ENCODE measurements around the gene RTL10.
"Not testable (repeated sequence)": the region's sequence is repeated elsewhere in the genome, so short reads cannot be mapped to it uniquely, and the experiment has no call there.

Gene RTL10

GRCh38 chr22:19889951-19890350 is 35.3 kb upstream of the RTL10 start:
- no peak for DNase-seq (ENCODE audit: low read depth in 2 of 2)

- no peak for DNase-seq (ENCODE audit: low read depth in 2 of 2)
Observed at GRCh38 chr22:19888131-19888746, 33.6 kb upstream of the RTL10 start.

DNA sequence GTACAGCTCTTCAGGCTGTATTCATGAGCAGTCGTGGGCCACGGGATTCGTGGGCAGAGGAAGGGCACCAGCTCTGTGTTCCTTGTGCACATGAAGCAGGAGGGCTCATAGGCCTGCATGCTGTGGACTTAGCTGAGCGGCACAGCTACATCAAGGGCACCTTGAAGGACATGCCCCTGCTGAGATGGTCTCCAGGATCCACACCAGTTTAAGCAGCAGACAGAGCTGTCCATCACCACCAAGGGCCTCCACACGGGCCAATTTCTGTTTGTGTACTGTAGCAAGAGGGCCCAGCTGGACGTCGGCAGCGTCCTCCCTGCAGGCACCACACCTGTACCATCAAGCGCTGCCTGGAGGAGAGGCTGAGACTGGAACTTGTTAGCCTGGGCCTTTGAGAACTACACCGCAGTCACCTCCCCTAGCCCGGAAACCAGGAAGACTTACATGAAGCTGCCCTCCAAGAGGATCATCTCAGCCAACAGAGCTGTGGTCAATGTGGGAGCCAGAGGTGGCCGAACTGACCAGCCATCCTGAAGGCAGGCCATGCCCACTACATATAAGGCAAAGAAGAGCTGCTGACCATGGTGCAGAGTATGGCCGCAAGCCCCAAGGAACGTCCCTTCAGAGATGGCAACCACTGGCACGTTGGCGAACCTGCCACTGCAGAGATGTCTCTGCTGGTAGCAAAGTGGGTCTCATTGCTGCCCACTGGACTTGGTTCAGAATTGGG is 32.7 kb upstream of the RTL10 start:
- DNase-seq (ENCODE audit: low read depth in 2 of 2) = no peak

GRCh38 chr22:19886605-19887255 is 32.1 kb upstream of the RTL10 start:
- DNase-seq (ENCODE audit: low read depth in 2 of 2) = no peak

DNA sequence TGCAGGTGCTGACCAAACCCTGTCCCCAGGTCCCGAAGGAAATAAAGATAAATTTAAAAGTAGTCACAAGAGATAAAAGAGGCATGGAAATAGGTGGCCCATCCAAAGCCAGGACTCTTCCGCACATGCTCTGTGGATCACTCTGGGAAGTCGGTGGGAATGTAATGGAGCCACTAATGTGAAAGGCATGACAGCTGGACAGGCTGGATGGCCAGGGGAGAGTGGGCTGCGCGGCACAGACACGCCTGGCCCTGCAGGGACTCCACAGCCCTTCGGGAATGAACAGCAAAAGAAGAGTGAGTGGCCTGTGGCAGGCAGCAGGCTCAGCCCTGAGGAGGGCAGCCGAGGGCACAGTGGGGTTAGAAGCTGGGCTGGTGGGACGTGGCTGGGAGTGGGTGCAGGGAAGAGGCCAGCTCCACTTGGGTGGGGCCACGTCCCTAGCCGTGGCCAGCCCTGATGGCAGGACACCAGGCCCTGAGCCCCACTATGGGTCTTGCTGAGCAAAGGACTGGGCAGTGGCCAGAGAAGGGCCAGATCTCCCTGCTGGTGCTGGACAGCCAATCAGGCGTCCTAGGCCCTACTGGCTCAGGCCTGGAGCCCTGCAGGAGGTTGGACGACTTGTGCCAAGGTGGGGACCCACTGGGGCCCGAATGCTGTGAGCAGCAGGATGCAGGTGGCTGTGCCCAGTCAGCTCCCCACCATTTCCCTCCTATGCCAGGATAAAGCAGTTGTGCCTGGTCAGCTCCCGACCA is 31.3 kb upstream of the RTL10 start:
- no peak for DNase-seq (ENCODE audit: low read depth in 2 of 2)

DNA sequence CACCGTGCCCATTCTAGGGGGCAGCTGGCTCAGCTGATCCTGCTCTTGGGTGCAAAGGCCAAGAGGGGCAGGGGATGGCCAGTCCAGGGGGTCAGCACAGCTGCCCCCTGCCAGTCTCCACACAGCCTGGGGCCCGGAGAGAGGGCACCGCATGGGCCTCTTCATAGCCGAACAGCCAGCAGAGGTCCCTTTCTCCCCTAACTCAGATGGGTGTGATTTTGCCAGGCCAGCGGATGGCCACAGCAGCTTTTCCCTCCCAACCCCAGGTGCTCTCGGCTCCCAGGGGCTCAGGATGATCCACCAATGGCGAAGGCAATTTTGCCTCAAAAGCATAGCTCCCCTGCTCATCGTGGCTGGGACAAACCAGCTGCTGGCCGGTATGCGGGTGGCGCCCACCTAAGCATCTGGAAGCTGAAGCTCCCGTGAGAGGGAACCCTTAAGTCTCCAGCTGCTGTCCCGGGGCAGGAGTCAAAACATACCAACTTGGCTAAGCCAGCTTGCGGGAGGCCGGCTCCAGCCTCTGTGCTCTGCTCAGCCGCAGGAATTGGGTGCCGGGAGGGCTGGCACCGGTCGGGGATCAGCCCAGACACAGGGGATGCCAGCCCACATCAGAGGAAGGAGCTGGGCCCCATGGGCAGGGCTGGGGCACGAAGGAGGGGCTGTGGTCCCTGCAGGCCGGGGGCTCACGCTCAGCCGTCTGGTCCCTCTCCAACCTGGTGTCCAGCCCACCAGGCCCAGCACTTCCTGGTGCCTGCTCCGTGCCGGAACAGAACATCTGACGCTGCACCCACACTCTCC is 30.5 kb upstream of the RTL10 start:
- no peak for DNase-seq (ENCODE audit: low read depth in 2 of 2)

DNA sequence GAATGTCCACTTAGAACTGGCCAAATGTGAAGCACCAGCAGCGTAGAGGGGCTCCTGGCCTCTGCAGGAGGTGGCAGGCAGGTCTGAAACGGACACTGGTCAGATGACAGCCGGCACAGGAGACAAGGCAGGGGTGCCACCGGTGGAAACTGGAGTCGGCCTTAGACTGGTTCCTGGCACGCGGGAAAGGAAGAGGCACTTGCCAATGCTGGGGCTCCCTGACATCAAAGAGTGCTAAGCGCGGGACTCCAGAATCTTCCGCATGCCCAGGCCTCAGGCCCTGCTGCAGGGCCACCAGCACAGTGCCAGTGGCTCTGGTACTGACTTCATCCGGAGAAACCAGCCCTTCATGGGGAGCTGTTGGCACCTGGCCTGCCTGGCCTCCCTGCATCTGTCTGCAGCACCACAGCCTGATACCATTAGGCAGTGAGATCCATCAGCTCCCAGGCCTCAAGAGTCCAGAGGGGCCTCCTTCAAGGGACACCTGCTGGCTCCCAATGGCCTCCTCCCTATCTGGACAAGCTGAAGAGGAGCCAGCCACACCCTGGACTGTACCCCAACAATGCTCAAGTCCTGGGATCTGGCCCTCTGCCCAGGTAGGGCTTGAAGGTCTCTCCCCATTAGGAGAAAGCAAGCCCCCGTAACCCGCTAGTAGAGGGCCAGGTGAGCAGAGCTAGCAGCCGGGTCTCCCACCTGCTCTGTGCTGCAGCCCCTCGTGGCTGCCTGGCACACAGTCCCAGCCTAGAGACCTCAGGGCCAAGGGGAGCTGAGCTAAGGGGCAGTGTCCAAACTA is 29.7 kb upstream of the RTL10 start:
- DNase-seq (ENCODE audit: low read depth in 2 of 2) = no peak

- DNase-seq (ENCODE audit: low read depth in 2 of 2) = not testable (repeated sequence)
Observed at GRCh38 chr22:19883446-19883845, 28.8 kb upstream of the RTL10 start.

DNA sequence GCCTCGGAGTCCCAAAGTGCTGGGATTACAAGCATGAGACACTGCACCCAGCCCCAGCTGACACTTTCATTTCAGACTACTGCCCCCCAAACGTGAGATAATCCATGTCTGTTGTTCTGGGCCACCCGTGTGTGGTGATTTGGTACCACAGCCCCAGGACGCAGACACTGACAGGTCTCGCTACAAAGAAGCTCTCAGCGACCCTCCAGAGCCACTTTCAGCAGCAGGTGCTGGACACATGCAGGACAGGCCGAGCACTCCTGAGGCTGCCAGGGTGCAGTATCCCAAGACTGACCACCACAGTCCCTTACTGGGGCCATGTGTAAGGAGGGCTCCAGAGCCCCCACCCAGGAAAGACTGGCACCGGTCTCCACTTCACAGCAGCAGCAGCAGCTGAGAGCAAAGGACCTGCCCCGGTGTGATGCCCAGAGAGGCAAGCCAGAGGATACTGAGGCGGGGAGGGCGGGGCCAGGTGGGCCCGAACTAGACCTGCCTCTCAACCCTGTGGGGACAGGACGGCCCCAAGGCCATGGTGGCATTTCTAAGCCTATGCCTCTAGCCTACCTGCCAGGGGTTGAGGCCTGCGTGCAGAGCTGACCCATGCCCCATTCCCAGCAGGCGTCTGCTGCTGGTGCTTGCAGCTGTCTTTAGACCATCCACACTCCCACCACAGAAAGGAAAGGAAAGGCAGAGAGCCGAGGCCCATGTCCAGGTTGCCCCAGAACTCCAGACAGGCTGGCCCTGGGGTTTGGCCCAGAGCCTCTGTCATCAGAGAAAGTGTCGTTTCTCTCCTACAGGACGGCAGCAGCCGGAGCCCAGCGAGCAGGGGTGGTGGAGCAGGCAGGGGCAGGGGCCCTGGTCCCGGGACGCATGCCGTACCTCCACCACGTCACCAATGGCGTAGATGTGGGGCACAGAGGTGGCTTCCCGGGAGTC is 28.0 kb upstream of the RTL10 start:
- DNase-seq (ENCODE audit: low read depth in 2 of 2) = no peak

GRCh38 chr22:19880786-19881569 is 26.3 kb upstream of the RTL10 start:
- DNase-seq (ENCODE audit: low read depth in 2 of 2) = no peak

DNA sequence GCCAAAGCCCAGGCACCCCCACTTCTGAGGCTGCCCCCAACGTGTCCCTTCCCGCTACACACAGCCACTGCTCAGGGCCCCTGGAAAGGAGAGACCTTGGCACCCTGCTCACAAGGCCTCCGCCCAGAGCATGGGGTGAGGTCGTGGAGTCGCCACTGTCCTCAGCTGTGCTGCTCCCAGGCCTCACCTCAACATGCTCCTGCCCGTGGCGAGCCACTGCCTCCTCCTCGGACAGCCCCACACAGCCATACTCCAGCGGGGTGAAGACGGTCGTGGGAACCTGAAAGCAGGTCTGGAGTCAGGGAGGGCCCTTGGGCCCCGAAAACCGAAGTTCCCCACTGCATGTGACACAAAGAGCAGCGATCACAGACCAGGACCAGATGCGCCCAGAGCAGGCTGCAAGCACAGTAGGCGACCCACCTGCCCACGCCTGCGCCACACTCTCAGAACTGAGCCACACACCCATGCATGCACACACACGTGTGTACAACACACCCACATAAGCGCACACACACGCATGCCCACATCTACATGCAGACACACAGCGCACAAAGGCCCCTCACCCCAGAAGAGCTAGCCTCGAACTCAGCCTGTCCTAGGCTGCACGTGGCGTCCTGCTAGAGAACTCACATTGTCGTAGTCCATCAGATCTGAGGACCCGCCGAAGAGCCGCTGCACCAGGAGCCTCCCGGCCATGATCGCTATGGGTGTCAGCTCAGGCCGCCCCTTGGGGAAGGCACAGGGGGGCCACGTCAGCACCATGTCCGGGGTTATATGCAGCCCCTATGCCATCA is 25.5 kb upstream of the RTL10 start:
- no peak for DNase-seq (ENCODE audit: low read depth in 2 of 2)

GRCh38 chr22:19879643-19879991 is 24.9 kb upstream of the RTL10 start:
- DNase-seq (ENCODE audit: low read depth in 2 of 2) = no peak

- no peak for DNase-seq (ENCODE audit: low read depth in 2 of 2)
Observed at GRCh38 chr22:19879246-19879570, 24.5 kb upstream of the RTL10 start.

DNA sequence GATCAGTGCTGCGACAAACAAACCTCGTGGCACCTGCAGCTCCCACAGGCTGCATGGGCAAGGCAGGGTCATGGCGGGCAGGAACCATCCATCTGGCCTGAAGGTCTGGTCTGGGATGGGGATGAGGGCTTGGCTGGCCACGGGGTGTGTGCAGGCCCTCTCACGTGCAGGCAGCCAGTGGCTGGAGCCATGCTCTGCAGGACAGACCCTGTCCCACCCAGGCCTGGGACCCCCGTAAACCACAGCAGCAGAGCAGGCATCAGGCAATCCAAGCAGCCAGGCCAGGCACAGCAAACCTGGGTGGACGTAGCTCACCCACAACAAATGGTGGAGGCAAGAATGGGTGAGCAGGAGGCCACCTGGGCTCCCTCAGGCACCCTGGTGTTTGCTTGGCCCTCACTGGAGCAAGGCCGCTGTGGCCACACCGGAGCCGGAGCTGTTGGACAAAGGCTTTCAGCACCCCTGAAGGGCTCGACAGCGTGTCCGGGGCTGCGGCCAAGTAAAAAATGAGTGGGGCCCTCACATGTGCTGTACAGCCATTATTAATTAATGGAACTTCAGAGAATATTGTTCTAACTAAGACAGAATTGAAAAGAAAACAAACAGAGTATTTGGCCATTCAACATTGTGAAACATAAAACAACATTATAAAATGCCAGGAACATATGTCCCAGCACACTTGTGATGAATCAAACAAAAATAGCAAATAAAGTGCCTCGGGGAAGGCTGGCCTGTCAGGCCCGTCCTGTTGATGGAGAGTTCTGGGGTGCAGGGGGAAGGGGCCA is 24.0 kb upstream of the RTL10 start:
- DNase-seq (ENCODE audit: low read depth in 2 of 2) = no peak

- DNase-seq (ENCODE audit: low read depth in 2 of 2) = no peak
Observed at GRCh38 chr22:19877626-19878339, 23.1 kb upstream of the RTL10 start.

GRCh38 chr22:19876941-19877625 is 22.4 kb upstream of the RTL10 start:
- no peak for DNase-seq (ENCODE audit: low read depth in 2 of 2)

Data from stimulated activated CD8-positive, alpha-beta memory T cell treated with anti-CD3 and anti-CD28 coated beads, Interleukin-2, amount 100 ng/mL, for 48 hours (primary cell).